Left lobe of liver (tissue), 2 donors: Measurements from ENCODE around the gene HBZ. TPM values are rescaled to one million over a fixed set of nuclear protein-coding genes. Genes with fewer than 3 reads are reported as not detected.
"Not testable (repeated sequence)": the region's sequence is repeated elsewhere in the genome, so short reads cannot be mapped to it uniquely, and the experiment has no call there.

Source experiments
- ATAC-seq: fragments of 200-7000 bp; cut with Tn5 transposase; one replicate; pipeline ENCODE4 v1.9.1; 2020; ENCODE audit warnings: mild to moderate bottlenecking, moderate library complexity
- DNase-seq: peaks from one replicate; pipeline ENCODE4 v3.0.0-alpha.2; 2020; ENCODE audit warnings: low spot score
- total RNA-seq: library from RNA; stranded (reverse); gene quantifications from one replicate; pipeline ENCODE4 v1.2.1, GENCODE V29; 2021
- donor health status: DM: no; HTN: no; CAD: no; lungs with moderate emphysema.
- donor health status: DM: no; HTN: yes; CAD: no.

The HBZ gene
- total RNA-seq, 1 donor from 2014 or later = 0.81 TPM

GRCh38 chr16:177394-177822 is 25.0 kb downstream of the HBZ start:
- ATAC-seq (no peak), DNase-seq (no peak)

- no peak for DNase-seq
- no peak for ATAC-seq
These were observed 25.7 kb downstream of the HBZ start for GRCh38 chr16:177981-178667.

DNA sequence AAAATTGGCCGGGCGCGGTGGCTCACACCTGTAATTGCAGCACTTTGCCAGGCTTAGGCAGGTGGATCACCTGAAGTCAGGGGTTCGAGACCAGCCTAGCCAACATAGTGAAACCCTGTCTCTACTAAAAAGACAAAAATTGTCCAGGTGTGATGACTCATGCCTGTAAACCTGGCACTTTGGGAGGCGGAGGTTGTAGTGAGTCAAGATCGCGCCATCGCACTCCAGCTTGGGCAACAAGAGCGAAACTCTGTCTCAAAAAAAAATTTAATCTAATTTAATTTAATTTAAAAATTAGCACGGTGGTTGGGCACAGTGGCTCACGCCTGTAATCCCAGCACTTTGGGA is 26.2 kb downstream of the HBZ start:
- no peak for ATAC-seq
- DNase-seq = no peak

DNA sequence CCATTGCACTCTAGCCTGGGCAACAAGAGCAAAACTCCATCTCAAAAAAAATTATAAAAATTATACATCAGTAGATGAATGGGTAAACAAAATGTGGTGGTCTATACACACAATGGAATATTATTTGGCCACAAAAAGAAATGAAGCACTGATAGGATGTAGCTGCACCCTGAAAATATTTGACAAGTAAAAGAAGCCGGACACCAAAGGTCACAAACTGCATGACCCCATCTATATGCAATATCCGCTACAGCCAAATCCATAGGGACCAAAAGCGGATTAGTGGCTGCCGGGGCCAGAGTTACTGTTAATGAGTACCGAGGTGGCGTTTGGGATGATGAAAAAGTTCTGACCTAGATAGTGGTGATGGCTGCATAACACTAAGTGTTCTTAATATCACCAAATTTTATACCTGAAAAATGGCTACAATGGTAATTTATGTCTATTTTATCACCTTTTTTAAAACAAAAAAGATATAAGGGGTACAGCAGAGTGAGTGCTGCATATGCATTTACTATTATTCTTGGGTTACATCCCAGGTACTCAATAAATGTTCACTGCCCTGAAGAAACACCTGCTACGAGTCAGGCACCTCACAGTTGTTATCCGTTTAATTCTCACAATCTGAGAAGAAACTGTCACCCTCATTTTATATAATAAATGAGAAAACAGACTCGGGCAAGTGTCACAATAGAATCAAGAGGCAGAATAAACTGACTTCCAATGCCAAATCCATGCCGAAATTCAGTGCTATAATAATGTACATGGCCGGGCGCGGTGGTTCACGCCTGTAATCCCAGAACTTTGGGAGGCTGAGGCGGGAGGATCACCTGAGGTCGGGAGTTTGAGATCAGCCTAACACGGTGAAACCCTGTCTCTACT is 27.0 kb downstream of the HBZ start:
- DNase-seq = no peak
- no peak for ATAC-seq

GRCh38 chr16:180101-180675 is 27.7 kb downstream of the HBZ start, which contains the start of gene HBQ1:
Gene HBQ1 (plus strand): TSS chr16:180459. CDS start chr16:180487, 28 bp downstream.
- no peak for DNase-seq
- no peak for ATAC-seq

GRCh38 chr16:180681-181564 is 28.5 kb downstream of the HBZ start:
- peak; percentile 45 for ATAC-seq
- no peak for DNase-seq

GRCh38 chr16:181565-182021 is 29.1 kb downstream of the HBZ start:
- DNase-seq (peak; percentile 72), ATAC-seq (peak; percentile 93)

GRCh38 chr16:183005-183404 is 30.6 kb downstream of the HBZ start:
- no peak for DNase-seq

DNA sequence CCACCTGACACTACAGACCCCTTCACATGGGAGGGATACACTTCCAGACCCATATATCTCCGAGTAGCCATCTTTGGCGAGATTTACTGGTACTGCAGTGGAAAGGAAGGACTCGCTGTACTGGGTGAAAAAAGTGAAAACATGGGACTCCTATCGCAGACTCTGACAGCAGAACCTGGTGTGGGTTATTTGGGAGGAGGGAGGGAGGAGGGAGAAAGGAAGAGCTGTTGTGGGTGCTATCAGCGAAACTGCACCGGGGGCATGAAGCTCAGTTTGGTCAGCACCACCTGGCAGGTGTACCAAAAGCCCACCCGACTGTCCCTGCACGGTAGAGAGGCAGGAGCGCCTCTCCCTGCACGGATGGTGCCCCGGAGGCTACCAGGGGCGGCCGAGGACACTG is 32.8 kb downstream of the HBZ start:
- ATAC-seq (no peak), DNase-seq (no peak)

More at GRCh38 chr16:183005-183404, 30.6 kb downstream of the HBZ start:
- ATAC-seq = no peak

- DNase-seq (no peak), ATAC-seq (no peak)
These were observed 33.2 kb downstream of the HBZ start for GRCh38 chr16:185691-186090.

DNA sequence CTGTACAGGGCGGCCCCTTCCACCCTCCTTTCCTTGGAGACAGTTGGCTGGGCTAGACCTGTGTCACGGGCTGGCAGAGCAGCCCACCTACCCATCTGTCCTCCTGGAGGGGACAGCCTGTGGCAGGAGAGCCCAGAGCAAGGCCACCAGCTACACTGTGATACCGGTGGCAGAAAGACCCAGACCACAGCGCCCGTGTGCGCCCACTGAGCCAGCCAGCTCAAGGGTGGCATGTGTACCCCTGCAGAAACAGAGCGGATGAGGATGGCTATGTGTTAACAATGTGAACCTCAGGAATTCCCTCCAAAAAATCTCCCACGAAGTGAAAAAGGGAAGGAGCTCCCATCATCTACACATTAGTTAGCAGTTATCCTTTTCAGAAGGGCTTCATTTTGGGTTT is 34.9 kb downstream of the HBZ start:
- ATAC-seq (no peak), DNase-seq (no peak)

GRCh38 chr16:188674-189073 is 36.2 kb downstream of the HBZ start:
- ATAC-seq (peak; percentile 38), DNase-seq (no peak)

- DNase-seq = no peak
- no peak for ATAC-seq
These were observed 37.3 kb downstream of the HBZ start for GRCh38 chr16:189604-190186.

DNA sequence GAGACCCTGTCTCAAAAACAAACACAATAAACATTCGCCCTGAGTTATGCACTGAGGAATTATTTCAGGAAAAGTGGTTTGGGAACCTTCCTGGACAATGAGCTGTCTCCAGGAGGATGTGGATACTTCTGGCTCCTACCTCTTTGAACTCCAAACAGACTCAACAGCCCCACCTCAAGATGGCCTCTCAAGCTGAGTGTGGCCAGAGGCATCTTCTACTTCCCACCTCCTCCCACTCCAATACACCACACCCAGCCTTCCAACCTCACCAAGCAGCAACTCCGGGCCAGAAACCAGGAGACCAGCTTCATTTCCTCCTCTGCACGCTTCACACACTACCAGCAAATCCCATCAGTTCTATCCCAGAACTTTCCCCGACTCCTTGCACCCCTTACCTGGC is 39.4 kb downstream of the HBZ start:
- no peak for ATAC-seq
- no peak for DNase-seq

GRCh38 chr16:192686-193085 is 40.2 kb downstream of the HBZ start:
- no peak for DNase-seq

DNA sequence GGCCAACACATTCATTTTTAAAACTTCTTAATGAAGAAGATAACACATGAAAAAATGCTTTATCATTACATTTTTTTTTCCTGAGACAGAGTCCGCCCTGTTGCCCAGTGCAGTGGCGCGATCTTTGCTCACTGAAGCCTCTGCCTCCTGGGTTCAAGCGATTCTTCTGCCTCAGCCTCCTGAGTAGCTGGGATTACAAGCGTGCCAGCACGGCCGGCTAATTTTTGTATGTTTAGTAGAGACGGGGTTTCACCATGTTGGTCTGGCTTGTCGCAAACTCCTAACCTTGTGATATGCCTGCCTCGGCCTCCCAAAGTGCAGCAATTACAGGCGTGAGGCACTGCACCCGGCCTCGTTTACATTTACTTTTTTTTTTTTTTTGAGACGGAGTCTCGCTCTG is 41.0 kb downstream of the HBZ start:
- ATAC-seq (no peak), DNase-seq (no peak)

More at GRCh38 chr16:192686-193085, 40.2 kb downstream of the HBZ start:
- ATAC-seq = no peak

- ATAC-seq = no peak
- no peak for DNase-seq
These were observed 42.1 kb downstream of the HBZ start for GRCh38 chr16:194516-194915.

GRCh38 chr16:200388-200787 is 47.9 kb downstream of the HBZ start:
- ATAC-seq (no peak), DNase-seq (no peak)

DNA sequence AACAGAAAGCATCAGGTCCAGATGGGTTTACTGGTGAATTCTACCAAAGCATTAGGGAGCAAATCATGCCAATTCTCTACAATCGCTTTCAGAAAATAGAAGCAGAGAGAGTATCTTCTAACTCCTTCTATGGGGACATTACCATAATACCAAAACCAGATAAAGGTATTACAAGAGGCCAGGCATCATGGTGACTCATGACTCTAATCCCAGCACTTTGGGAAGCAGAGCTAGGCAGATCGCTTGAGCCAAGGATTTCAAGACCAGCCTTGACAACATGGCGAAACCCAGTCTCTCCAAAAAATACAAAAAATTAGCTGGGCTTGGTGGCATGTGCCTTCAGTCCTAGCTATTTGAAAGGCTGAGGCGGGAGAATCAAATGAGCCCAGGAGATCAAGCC is 50.8 kb downstream of the HBZ start:
- no peak for DNase-seq
- no peak for ATAC-seq

- not testable (repeated sequence) for DNase-seq, ATAC-seq
These were observed 51.6 kb downstream of the HBZ start for GRCh38 chr16:204046-204445.
